ENCODE measurements around the gene ASXL3.

Gene ASXL3

GRCh38 chr18:33571998-33572787 lies 5.8 kb upstream of the ASXL3 start:
- Histone ChIP-seq H3K4me3 (ENCODE audit: low read depth, low read length, poor library complexity, severe bottlenecking) (no peak overlapping the region), H2AFZ (ENCODE audit: low read length) (no peak overlapping the region), H3K27me3 (ENCODE audit: insufficient read depth, low read length) (no peaks in the 10 kb centered on the region), H3F3A (ENCODE audit: insufficient read depth, low read length) (no peaks in the 10 kb centered on the region), H3K9me3 (ENCODE audit: low read length) (no peaks in the 10 kb centered on the region), H3K9me2 (ENCODE audit: low read depth, low read length) (no peaks in the 10 kb centered on the region), H3K4me2 (ENCODE audit: low read length) (no peak overlapping the region), H3K27ac (ENCODE audit: low read depth, low read length, poor library complexity, severe bottlenecking) (no peak overlapping the region), H3K36me3 (ENCODE audit: insufficient read depth, low read length) (no peaks in the 10 kb centered on the region), H3K79me2 (ENCODE audit: insufficient read depth, low read length) (no peaks in the 10 kb centered on the region), H3K9ac (ENCODE audit: low read length) (no peak overlapping the region), H3K4me1 (ENCODE audit: insufficient read depth, low read length, severe bottlenecking) (no peaks in the 10 kb centered on the region), H4K20me1 (ENCODE audit: insufficient read depth, low read length) (no peaks in the 10 kb centered on the region)
- TF ChIP-seq EZH2 (IDR thresholded peaks at IDR 0.05; ENCODE audit: borderline replicate concordance, low read length) (no peak), CTCF (IDR thresholded peaks at IDR 0.05; ENCODE audit: low read length) (no peak)

DNA sequence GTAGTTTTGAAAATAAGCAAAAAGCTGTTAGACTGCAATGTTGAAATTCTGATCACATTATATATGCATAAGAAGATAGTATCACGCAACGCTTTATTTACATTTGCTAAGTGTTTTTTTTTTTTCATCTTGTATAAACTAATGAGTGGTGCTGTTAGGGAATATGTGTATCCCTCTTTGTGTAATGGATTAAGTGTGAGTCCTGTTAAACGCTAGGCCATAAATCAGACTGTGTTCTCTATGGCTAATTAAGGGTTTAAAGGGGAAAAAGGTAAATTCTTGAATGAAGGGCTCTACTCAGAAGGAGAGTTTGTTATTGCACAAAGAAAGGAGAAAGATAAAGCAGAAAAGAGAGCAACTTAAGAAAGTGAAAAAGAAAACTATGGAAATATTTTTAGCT lies 4.8 kb upstream of the ASXL3 start:
- H3K79me2 ChIP-seq (ENCODE audit: insufficient read depth, low read length): no peaks in the 10 kb centered on the region

DNA sequence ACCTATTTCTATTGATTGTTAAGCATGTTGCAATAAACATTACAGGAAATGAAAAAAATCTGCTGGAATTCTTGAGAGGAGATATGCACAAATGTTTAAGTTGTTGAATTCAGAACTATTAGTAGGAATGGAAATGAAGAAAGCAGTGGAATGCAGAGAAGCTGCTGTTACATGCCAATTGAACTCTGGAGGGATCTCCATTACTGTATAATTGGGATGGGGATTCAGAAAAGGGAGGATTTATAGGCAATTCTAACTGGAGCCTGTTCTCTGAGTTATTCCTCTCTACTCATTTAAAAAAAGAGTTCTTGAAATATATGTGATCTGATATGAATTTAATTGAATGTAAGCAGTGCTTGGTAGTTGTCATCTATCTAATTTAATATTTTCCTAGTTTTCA lies 2.6 kb upstream of the ASXL3 start:
- Histone ChIP-seq H3K9me3 (ENCODE audit: low read length) (no peaks in the 10 kb centered on the region), H3K4me1 (ENCODE audit: insufficient read depth, low read length, severe bottlenecking) (no peaks in the 10 kb centered on the region), H4K20me1 (ENCODE audit: insufficient read depth, low read length) (no peaks in the 10 kb centered on the region), H3K4me2 (ENCODE audit: low read length) (no peak overlapping the region), H3F3A (ENCODE audit: insufficient read depth, low read length) (no peaks in the 10 kb centered on the region), H2AFZ (ENCODE audit: low read length) (no peak overlapping the region), H3K36me3 (ENCODE audit: insufficient read depth, low read length) (no peaks in the 10 kb centered on the region), H3K4me3 (ENCODE audit: low read depth, low read length, poor library complexity, severe bottlenecking) (no peak overlapping the region), H3K79me2 (ENCODE audit: insufficient read depth, low read length) (no peaks in the 10 kb centered on the region), H3K9ac (ENCODE audit: low read length) (no peak overlapping the region), H3K27ac (ENCODE audit: low read depth, low read length, poor library complexity, severe bottlenecking) (no peak overlapping the region), H3K9me2 (ENCODE audit: low read depth, low read length) (no peaks in the 10 kb centered on the region), H3K27me3 (ENCODE audit: insufficient read depth, low read length) (no peaks in the 10 kb centered on the region)
- TF ChIP-seq EZH2 (IDR thresholded peaks at IDR 0.05; ENCODE audit: borderline replicate concordance, low read length): no peak
- no peak for TF ChIP-seq CTCF (IDR thresholded peaks at IDR 0.05; ENCODE audit: low read length)

More for the DNA sequence above, 4.8 kb upstream of the ASXL3 start:
- Histone ChIP-seq H3K9me2 (ENCODE audit: low read depth, low read length) (no peaks in the 10 kb centered on the region), H3K4me2 (ENCODE audit: low read length) (no peak overlapping the region), H2AFZ (ENCODE audit: low read length) (no peak overlapping the region), H3K9me3 (ENCODE audit: low read length) (no peaks in the 10 kb centered on the region), H3K9ac (ENCODE audit: low read length) (no peak overlapping the region), H4K20me1 (ENCODE audit: insufficient read depth, low read length) (no peaks in the 10 kb centered on the region), H3F3A (ENCODE audit: insufficient read depth, low read length) (no peaks in the 10 kb centered on the region), H3K4me3 (ENCODE audit: low read depth, low read length, poor library complexity, severe bottlenecking) (no peak overlapping the region), H3K4me1 (ENCODE audit: insufficient read depth, low read length, severe bottlenecking) (no peaks in the 10 kb centered on the region), H3K27me3 (ENCODE audit: insufficient read depth, low read length) (no peaks in the 10 kb centered on the region), H3K36me3 (ENCODE audit: insufficient read depth, low read length) (no peaks in the 10 kb centered on the region), H3K27ac (ENCODE audit: low read depth, low read length, poor library complexity, severe bottlenecking) (no peak overlapping the region)
- TF ChIP-seq CTCF (IDR thresholded peaks at IDR 0.05; ENCODE audit: low read length): no peak
- no peak for TF ChIP-seq EZH2 (IDR thresholded peaks at IDR 0.05; ENCODE audit: borderline replicate concordance, low read length)

Measured in OCI-LY1 (cell line).